Stimulated activated effector memory CD8-positive, alpha-beta T cell treated with anti-CD3 and anti-CD28 coated beads, Interleukin-12 subunit alpha, Interleukin-12 subunit beta, amount 100 ng/mL, for 72 hours (primary cell): ENCODE results near the gene SMPD1.

ENCODE experiments used
- ATAC-seq: fragments of 150-1000 bp; cut with Tn5 transposase; 2 replicates; pipeline ENCODE4 v1.10.0; 2021
- DNase-seq, 2 donors: peaks; one replicate each; pipeline ENCODE4 v3.0.0; 2021 to 2022; ENCODE audit warnings: low spot score in 2 of 2
- H3K27ac Mint-ChIP-seq: one replicate; pipeline ENCODE4 v1.8.0; 2022; ENCODE audit warnings: mild to moderate bottlenecking, mixed read lengths
- H3K36me3 Mint-ChIP-seq: one replicate; pipeline ENCODE4 v1.8.0; 2022; ENCODE audit warnings: mild to moderate bottlenecking, mixed read lengths
- H3K4me1 Mint-ChIP-seq: one replicate; pipeline ENCODE4 v1.8.0; 2022; ENCODE audit warnings: mixed read lengths
- H3K4me3 Mint-ChIP-seq: one replicate; pipeline ENCODE4 v1.8.0; 2022; ENCODE audit warnings: mild to moderate bottlenecking, mixed read lengths
- H3K9me3 Mint-ChIP-seq: one replicate; pipeline ENCODE4 v1.8.0; 2022; ENCODE audit warnings: mixed read lengths

Gene SMPD1

GRCh38 chr11:6419009-6419631 is 28.8 kb downstream of the SMPD1 start, which contains the start of gene APBB1:
TSS of gene APBB1 (minus strand) at chr11:6419094. CDS start at chr11:6411347, 7,747 bp downstream.
- Mint-ChIP-seq H3K4me3 (no peak within 1 kb of the TSS), H3K4me1 (peaks cover 5% of the 10 kb centered on the region), H3K27ac (peak within 1 kb of the TSS; percentile 77), H3K36me3 (no peaks in the 10 kb centered on the region), H3K9me3 (no peaks in the 10 kb centered on the region)
- DNase-seq: peak; percentile 67 to 81
- peak; percentile 79 for ATAC-seq

- DNase-seq: no peak
- Mint-ChIP-seq H3K4me3 (no peak overlapping the region), H3K9me3 (no peaks in the 10 kb centered on the region), H3K27ac (no peak overlapping the region), H3K4me1 (peaks cover 5% of the 10 kb centered on the region), H3K36me3 (no peaks in the 10 kb centered on the region)
- ATAC-seq: no peak
These were observed 30.4 kb downstream of the SMPD1 start for GRCh38 chr11:6420677-6421076.

- H3K4me1 Mint-ChIP-seq: peaks cover 7% of the 10 kb centered on the region
- H3K36me3 Mint-ChIP-seq: no peaks in the 10 kb centered on the region
- no peak overlapping the region for H3K4me3 Mint-ChIP-seq
- no peak for DNase-seq
- no peak for ATAC-seq
- no peaks in the 10 kb centered on the region for H3K9me3 Mint-ChIP-seq
- no peak overlapping the region for H3K27ac Mint-ChIP-seq
These were observed 37.2 kb downstream of the SMPD1 start for GRCh38 chr11:6427516-6427915.

DNA sequence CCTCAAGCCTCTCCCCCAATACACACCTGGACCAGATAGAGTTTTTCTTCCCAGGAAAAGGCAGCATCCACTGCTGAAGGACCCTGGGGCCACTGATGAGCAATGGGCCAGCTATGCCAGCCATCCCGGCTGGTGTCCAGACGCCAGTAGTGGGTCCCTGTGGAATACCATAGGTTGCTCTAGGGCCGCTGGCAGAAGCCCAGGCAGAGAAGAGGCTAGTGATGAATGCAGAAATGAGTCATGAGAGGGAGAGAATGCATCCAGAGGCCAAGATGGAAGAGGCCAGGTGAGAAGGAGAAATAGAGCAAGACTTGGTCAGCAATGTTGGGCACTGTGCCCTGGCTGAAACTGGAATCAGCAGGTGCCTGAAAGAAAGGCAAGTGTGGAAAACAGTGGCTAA is 41.6 kb downstream of the SMPD1 start:
- H3K36me3 Mint-ChIP-seq: no peaks in the 10 kb centered on the region
- no peak overlapping the region for H3K27ac Mint-ChIP-seq
- no peaks in the 10 kb centered on the region for H3K9me3 Mint-ChIP-seq
- no peak overlapping the region for H3K4me3 Mint-ChIP-seq
- ATAC-seq (no peak), DNase-seq (no peak)
- H3K4me1 Mint-ChIP-seq: peaks cover 13% of the 10 kb centered on the region

- no peak for DNase-seq
- Mint-ChIP-seq H3K27ac (no peak overlapping the region), H3K4me1 (peaks cover 13% of the 10 kb centered on the region), H3K36me3 (no peaks in the 10 kb centered on the region), H3K4me3 (no peak overlapping the region), H3K9me3 (no peaks in the 10 kb centered on the region)
- ATAC-seq: no peak
These were observed 43.9 kb downstream of the SMPD1 start for GRCh38 chr11:6433998-6434660.

- Mint-ChIP-seq H3K4me3 (no peak overlapping the region), H3K9me3 (no peaks in the 10 kb centered on the region), H3K36me3 (peaks cover 5% of the 10 kb centered on the region), H3K4me1 (peaks cover 5% of the 10 kb centered on the region), H3K27ac (no peak overlapping the region)
- ATAC-seq (no peak), DNase-seq (no peak)
These were observed 47.1 kb downstream of the SMPD1 start for GRCh38 chr11:6437423-6437822.

GRCh38 chr11:6437993-6438392 is 47.7 kb downstream of the SMPD1 start:
- no peak for DNase-seq
- H3K4me1 Mint-ChIP-seq: peaks cover 5% of the 10 kb centered on the region
- H3K27ac Mint-ChIP-seq: no peak overlapping the region
- H3K36me3 Mint-ChIP-seq: peaks cover 5% of the 10 kb centered on the region
- H3K4me3 Mint-ChIP-seq: no peak overlapping the region
- ATAC-seq: peak; percentile 49
- H3K9me3 Mint-ChIP-seq: no peaks in the 10 kb centered on the region

DNA sequence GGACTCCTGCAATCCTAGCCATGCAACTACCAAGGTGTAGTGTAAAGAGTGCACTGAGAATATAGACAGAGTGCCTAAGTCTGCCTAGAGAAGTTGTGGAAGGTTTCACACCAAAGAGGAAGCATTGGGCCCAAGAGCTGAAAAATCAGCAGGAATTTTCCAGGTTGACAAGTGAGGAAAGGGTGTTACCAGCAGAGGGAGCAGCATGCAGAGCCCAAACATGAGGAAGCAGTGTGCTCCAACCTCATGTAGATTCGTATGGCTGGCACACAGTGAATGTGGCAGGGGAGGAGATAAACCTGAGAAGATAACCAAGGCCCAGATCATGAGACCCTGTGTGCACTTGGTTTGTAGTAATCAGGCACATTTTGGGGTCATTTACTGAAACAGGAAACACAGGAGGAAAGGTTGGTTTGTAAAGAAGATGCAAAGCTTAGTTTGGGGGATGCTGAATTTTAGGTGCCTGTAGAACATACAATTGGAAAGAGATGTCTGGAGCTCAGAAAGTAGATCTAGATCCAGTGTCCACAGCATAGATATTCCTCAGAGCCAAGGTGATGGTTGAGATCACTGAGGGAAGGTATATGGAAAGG is 48.8 kb downstream of the SMPD1 start:
- no peak overlapping the region for H3K4me3 Mint-ChIP-seq
- H3K4me1 Mint-ChIP-seq: peaks cover 5% of the 10 kb centered on the region
- DNase-seq: no peak
- H3K27ac Mint-ChIP-seq: no peak overlapping the region
- ATAC-seq: peak; percentile 52
- H3K36me3 Mint-ChIP-seq: peaks cover 5% of the 10 kb centered on the region
- H3K9me3 Mint-ChIP-seq: no peaks in the 10 kb centered on the region

DNA sequence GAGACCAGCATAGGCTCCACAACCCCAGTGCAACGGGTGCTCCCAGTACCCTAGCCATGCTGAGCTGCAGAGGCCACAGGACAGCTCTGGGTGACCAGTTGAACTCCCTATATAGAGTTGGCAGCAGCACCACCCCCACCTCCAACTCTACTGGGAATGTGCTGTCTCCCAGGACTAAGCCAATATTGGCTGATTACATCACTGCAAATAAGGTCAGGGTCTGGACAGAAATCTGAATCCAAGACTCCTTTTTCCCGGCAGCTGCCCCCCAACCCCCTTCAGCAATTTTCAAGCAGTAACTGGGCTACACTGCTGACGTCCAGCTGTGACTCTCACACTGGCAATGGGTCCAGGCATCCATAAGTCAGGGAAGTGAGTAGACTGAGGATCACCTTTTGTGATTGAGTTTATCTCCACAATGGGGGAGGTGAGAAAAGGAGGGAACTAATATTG is 50.7 kb downstream of the SMPD1 start, which contains the start of gene HPX:
Gene HPX, minus strand, starts transcription at position 82 of the 453 bp plus-strand sequence. Its CDS starts 24 bp downstream, at position 58.
- no peak within 1 kb of the TSS for H3K27ac Mint-ChIP-seq
- ATAC-seq (no peak), DNase-seq (no peak)
- H3K9me3 Mint-ChIP-seq: no peaks in the 10 kb centered on the region
- H3K4me3 Mint-ChIP-seq: no peak within 1 kb of the TSS
- peaks cover 2% of the 10 kb centered on the region for H3K4me1 Mint-ChIP-seq
- H3K36me3 Mint-ChIP-seq: peaks cover 5% of the 10 kb centered on the region

- ATAC-seq: no peak
- Mint-ChIP-seq H3K9me3 (no peaks in the 10 kb centered on the region), H3K4me1 (no peaks in the 10 kb centered on the region), H3K36me3 (peaks cover 5% of the 10 kb centered on the region), H3K27ac (no peak overlapping the region), H3K4me3 (no peak overlapping the region)
- DNase-seq: no peak
These were observed 52.2 kb downstream of the SMPD1 start for GRCh38 chr11:6442441-6442840.

GRCh38 chr11:6443269-6444003 is 53.2 kb downstream of the SMPD1 start:
- ATAC-seq (peak; percentile 77), DNase-seq (peak; percentile 37 to 68)
- Mint-ChIP-seq H3K9me3 (no peaks in the 10 kb centered on the region), H3K27ac (no peak overlapping the region), H3K4me1 (no peaks in the 10 kb centered on the region), H3K36me3 (peaks cover 5% of the 10 kb centered on the region), H3K4me3 (no peak overlapping the region)
